Measurements from ENCODE around the gene SHROOM3.

SHROOM3 gene

GRCh38 chr4:76696109-76696508, 261.1 kb downstream of the SHROOM3 start:
- Histone ChIP-seq H3K4me3 (ENCODE audit: insufficient read depth, low read length, poor library complexity, severe bottlenecking) (no peak overlapping the region), H3K9me3 (ENCODE audit: insufficient read depth, low read length) (no peaks in the 10 kb centered on the region), H3K27me3 (ENCODE audit: low read length) (no peaks in the 10 kb centered on the region), H3K36me3 (ENCODE audit: low read length) (no peaks in the 10 kb centered on the region), H4K20me1 (ENCODE audit: low read depth, low read length) (no peaks in the 10 kb centered on the region), H3K4me2 (ENCODE audit: low read depth, low read length, poor library complexity, severe bottlenecking) (no peak overlapping the region), H3F3A (ENCODE audit: insufficient read depth) (no peaks in the 10 kb centered on the region), H3K79me2 (ENCODE audit: insufficient read depth, low read length) (no peaks in the 10 kb centered on the region), H3K9me2 (replicated peaks; ENCODE audit: insufficient read depth, low read length) (no peaks in the 10 kb centered on the region), H3K9ac (ENCODE audit: low read length) (no peak overlapping the region), H3K27ac (ENCODE audit: low read depth, low read length) (no peak overlapping the region), H2AFZ (ENCODE audit: low read depth, low read length, severe bottlenecking) (no peak overlapping the region)
- TF ChIP-seq EZH2phosphoT487 (conservative IDR thresholded peaks at IDR 0.05; ENCODE audit: low read length), result no peak
- TF ChIP-seq, protein P1, sequence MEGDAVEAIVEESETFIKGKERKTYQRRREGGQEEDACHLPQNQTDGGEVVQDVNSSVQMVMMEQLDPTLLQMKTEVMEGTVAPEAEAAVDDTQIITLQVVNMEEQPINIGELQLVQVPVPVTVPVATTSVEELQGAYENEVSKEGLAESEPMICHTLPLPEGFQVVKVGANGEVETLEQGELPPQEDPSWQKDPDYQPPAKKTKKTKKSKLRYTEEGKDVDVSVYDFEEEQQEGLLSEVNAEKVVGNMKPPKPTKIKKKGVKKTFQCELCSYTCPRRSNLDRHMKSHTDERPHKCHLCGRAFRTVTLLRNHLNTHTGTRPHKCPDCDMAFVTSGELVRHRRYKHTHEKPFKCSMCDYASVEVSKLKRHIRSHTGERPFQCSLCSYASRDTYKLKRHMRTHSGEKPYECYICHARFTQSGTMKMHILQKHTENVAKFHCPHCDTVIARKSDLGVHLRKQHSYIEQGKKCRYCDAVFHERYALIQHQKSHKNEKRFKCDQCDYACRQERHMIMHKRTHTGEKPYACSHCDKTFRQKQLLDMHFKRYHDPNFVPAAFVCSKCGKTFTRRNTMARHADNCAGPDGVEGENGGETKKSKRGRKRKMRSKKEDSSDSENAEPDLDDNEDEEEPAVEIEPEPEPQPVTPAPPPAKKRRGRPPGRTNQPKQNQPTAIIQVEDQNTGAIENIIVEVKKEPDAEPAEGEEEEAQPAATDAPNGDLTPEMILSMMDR (IDR thresholded peaks at IDR 0.05; ENCODE audit: insufficient read depth, low read length, poor library complexity, severe bottlenecking), result no peak

DNA sequence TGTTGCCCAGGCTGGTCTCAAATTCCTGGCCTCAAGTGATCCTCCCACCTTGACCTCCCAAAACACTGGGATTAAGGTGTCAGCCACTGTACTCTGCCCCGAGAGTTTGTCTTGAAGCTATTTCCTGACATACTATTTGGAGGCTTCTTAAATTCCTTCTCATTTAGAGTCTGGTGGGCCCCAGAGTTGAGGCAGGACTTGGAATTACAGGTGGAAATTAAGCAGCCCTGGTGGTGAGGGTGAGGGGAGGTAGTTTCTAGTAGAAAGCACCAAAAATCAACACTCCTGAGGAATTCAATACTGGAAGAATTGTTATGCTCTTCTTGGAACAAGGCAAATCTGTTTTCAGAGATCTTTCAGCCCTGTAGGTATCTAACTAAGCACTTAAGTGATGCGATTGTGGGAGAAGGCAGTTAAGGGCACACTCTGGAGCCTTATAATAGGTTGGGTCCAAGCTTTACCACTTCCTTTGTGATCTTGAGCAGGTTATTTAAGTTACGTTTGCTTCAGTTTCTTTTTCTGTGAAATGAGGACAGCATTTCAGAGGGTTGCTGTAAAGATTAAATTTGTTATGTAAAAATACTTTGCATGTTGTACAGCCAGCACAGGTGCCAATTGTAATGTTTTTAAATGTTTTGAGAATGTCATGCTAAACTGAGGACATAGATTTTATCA, 262.2 kb downstream of the SHROOM3 start:
- no peak overlapping the region for H3K27ac ChIP-seq (ENCODE audit: low read depth, low read length)
- no peak overlapping the region for H3K9ac ChIP-seq (ENCODE audit: low read length)
- no peaks in the 10 kb centered on the region for H3K27me3 ChIP-seq (ENCODE audit: low read length)
- no peak overlapping the region for H2AFZ ChIP-seq (ENCODE audit: low read depth, low read length, severe bottlenecking)
- no peak for TF ChIP-seq EZH2phosphoT487 (conservative IDR thresholded peaks at IDR 0.05; ENCODE audit: low read length)
- TF ChIP-seq, protein P1 (IDR thresholded peaks at IDR 0.05; ENCODE audit: insufficient read depth, low read length, poor library complexity, severe bottlenecking), result no peak
- no peaks in the 10 kb centered on the region for H3K36me3 ChIP-seq (ENCODE audit: low read length)
- H4K20me1 ChIP-seq (ENCODE audit: low read depth, low read length), result no peaks in the 10 kb centered on the region
- no peaks in the 10 kb centered on the region for H3F3A ChIP-seq (ENCODE audit: insufficient read depth)
- H3K9me3 ChIP-seq (ENCODE audit: insufficient read depth, low read length), result no peaks in the 10 kb centered on the region
- H3K9me2 ChIP-seq (replicated peaks; ENCODE audit: insufficient read depth, low read length), result no peaks in the 10 kb centered on the region
- H3K4me2 ChIP-seq (ENCODE audit: low read depth, low read length, poor library complexity, severe bottlenecking), result no peak overlapping the region
- no peaks in the 10 kb centered on the region for H3K79me2 ChIP-seq (ENCODE audit: insufficient read depth, low read length)
- no peak overlapping the region for H3K4me3 ChIP-seq (ENCODE audit: insufficient read depth, low read length, poor library complexity, severe bottlenecking)

DNA sequence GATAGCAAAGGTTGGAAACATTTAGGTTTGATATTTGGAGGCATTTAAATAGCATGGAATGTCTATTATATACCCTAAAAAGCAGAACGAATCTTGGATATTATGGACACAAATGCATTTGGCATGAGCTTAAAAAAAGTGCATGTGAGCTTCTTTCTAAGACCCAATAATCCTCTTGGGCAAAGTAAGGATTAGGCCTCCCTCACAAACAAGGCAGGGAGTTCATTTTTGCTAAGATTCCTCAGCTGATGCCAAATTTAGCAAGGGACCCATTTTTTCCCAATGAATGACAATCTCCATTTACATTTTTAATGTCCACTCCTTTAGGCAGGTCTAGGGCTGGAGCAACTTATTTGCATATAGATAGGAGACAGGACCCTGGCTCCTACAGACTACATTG, 263.1 kb downstream of the SHROOM3 start:
- H3K9ac ChIP-seq (ENCODE audit: low read length), result no peak overlapping the region
- H3K79me2 ChIP-seq (ENCODE audit: insufficient read depth, low read length), result no peaks in the 10 kb centered on the region
- TF ChIP-seq, protein P1 (IDR thresholded peaks at IDR 0.05; ENCODE audit: insufficient read depth, low read length, poor library complexity, severe bottlenecking), result no peak
- TF ChIP-seq EZH2phosphoT487 (conservative IDR thresholded peaks at IDR 0.05; ENCODE audit: low read length), result no peak

More for the DNA sequence above, 263.1 kb downstream of the SHROOM3 start:
- H4K20me1 ChIP-seq (ENCODE audit: low read depth, low read length), result no peaks in the 10 kb centered on the region
- H3K36me3 ChIP-seq (ENCODE audit: low read length), result no peaks in the 10 kb centered on the region
- no peaks in the 10 kb centered on the region for H3F3A ChIP-seq (ENCODE audit: insufficient read depth)
- H3K4me3 ChIP-seq (ENCODE audit: insufficient read depth, low read length, poor library complexity, severe bottlenecking), result no peak overlapping the region
- no peaks in the 10 kb centered on the region for H3K27me3 ChIP-seq (ENCODE audit: low read length)
- H3K4me2 ChIP-seq (ENCODE audit: low read depth, low read length, poor library complexity, severe bottlenecking), result no peak overlapping the region
- H3K9me3 ChIP-seq (ENCODE audit: insufficient read depth, low read length), result no peaks in the 10 kb centered on the region
- H3K27ac ChIP-seq (ENCODE audit: low read depth, low read length), result no peak overlapping the region
- no peak overlapping the region for H2AFZ ChIP-seq (ENCODE audit: low read depth, low read length, severe bottlenecking)
- H3K9me2 ChIP-seq (replicated peaks; ENCODE audit: insufficient read depth, low read length), result no peaks in the 10 kb centered on the region
